ACC112 (cell line): ENCODE results near the gene PRKCE.

Source experiments
- H2AFZ ChIP-seq: fragments of 200-600 bp; sonication (generic); one replicate; pipeline ENCODE4 v1.6.0; 2017; ENCODE audit warnings: antibody characterized with exemption, low read length; ENCODE audit not compliant: unreplicated experiment
- H3K27ac ChIP-seq: fragments of 200-600 bp; sonication (generic); 2 replicates; pipeline ENCODE4 v1.5.1; 2014; ENCODE audit warnings: low read depth, mild to moderate bottlenecking, antibody characterized with exemption, low read length, moderate library complexity
- H3K27me3 ChIP-seq: fragments of 200-600 bp; sonication (generic); 2 replicates; pipeline ENCODE4 v1.6.1; 2014; ENCODE audit warnings: mild to moderate bottlenecking, antibody characterized with exemption, low read length, moderate library complexity, mixed read lengths; ENCODE audit not compliant: insufficient read depth
- H3K36me3 ChIP-seq: fragments of 200-600 bp; sonication (generic); 2 replicates; pipeline ENCODE4 v1.6.1; 2016; ENCODE audit warnings: mild to moderate bottlenecking, antibody characterized with exemption, low read length, moderate library complexity, mixed read lengths; ENCODE audit not compliant: insufficient read depth
- H3K4me1 ChIP-seq: fragments of 200-600 bp; sonication (generic); one replicate; pipeline ENCODE4 v1.6.1; 2016; ENCODE audit warnings: low read length, mixed read lengths; ENCODE audit not compliant: insufficient read depth, unreplicated experiment, control insufficient read depth
- H3K4me3 ChIP-seq: fragments of 200-600 bp; sonication (generic); 2 replicates; pipeline ENCODE4 v1.5.1; 2014; ENCODE audit warnings: mild to moderate bottlenecking, low read depth, low read length
- H3K79me2 ChIP-seq: fragments of 200-600 bp; sonication (generic); one replicate; pipeline ENCODE4 v1.6.0; 2016; ENCODE audit warnings: low read length; ENCODE audit not compliant: control insufficient read depth, unreplicated experiment, insufficient read depth

Gene PRKCE

DNA sequence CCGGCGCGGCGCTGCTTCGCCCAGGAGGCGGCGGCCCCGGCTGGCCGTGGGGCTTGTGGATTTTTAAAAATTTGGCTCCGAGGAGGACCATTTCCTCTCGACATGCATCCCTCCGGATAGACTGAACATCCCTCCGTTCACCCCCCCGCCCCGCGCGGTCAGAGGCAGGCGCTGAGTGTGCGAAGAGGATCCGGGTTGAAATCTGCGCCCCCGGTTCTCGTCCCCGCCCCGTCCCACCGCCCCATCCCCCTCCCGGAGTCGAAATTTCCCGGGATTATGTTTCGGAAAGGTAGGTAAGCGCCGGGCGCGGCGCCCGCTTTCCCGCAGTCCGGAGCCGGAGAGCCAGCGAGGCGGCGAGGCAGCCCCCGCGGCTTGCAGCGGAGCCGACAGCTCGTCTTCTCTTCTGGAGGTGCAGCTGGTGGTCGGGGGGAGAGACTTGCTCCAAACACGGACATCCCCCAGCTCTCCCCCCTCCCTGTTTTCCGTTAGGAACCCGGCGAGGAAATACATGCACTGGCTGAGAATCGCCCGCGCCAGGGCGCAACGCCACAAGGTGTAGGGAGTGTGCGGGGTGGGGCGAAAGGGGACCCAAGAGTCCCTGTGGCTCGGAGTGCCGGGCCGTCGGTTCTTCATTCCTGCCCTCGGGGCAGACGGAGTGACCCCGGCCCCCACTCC, at the start of gene PRKCE:
TSS of gene PRKCE (plus strand) at position 261 of the 675 bp plus-strand sequence.
- Histone ChIP-seq H3K4me3 (peak within 1 kb of the TSS; percentile 97), H3K4me1 (peaks cover 20% of the 10 kb centered on the region), H3K27ac (peak within 1 kb of the TSS; percentile 71), H3K79me2 (peaks cover 36% of the 10 kb centered on the region), H2AFZ (peak within 1 kb of the TSS; percentile 96), H3K27me3 (no peaks in the 10 kb centered on the region), H3K36me3 (no peaks in the 10 kb centered on the region)

DNA sequence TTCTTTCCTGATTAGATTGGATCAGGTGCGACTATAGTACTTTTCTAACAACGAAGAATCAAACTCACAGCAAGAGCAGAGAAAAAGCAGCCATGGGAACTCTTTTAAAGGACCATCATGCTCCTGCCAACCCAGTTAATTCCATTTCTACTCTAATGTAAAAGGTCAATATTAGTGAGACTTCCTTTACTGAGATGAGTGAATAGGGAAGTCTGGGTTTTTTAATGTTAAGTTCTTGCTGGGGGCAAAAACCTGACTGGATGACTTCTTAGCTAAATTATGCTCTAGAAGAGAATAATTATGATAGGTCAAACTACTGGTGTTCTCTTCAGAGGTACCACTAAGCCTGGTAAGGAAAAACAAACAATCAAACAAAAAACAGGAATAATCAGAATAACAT, 48.9 kb upstream of the PRKCE start:
- Histone ChIP-seq H3K4me1 (no peaks in the 10 kb centered on the region), H3K27me3 (no peaks in the 10 kb centered on the region), H3K36me3 (peaks cover 14% of the 10 kb centered on the region), H2AFZ (no peak overlapping the region), H3K4me3 (no peak overlapping the region), H3K27ac (no peak overlapping the region), H3K79me2 (peaks cover 11% of the 10 kb centered on the region)

DNA sequence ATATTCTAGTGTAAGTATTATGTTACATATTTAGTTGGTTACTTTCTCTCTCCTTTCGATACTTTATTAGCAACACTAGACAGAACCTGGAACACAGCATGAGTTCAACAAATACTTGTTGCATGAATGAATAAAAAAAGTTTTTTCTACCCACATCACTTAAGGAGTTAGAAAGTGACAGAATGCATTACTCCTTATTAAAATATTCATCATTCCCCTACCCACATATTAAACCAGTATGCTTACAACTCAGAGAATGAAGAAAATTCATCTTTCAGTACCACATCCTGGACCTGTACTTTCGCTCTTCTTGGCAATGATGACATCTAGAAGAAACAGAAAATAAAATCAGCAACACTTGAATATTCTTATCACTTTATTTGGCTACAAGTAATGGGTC, 46.4 kb upstream of the PRKCE start:
- Histone ChIP-seq H3K36me3 (peaks cover 11% of the 10 kb centered on the region), H3K79me2 (peaks cover 36% of the 10 kb centered on the region), H3K27me3 (no peaks in the 10 kb centered on the region), H3K4me3 (no peak overlapping the region), H3K4me1 (peaks cover 9% of the 10 kb centered on the region), H3K27ac (no peak overlapping the region), H2AFZ (no peak overlapping the region)

DNA sequence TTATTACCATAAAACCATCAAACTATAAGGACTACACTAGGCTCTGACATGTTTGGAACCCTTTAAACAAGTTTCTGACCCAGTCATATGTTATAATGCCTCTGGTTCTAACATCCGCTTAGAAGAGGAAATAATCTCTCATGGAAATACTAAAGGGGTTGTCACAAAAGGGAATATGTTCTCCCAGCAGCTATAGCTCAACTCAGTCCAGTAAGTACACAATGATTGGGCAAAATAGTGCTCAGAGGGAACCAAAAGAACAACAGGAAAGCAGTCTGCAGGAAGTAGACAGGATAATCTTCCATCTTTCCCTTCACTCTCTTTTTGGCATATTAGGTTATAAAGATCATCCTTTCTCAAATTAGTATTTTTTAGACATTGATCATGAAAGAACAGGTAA, 44.7 kb upstream of the PRKCE start:
- H3K4me3 ChIP-seq, result no peak overlapping the region
- peaks cover 13% of the 10 kb centered on the region for H3K4me1 ChIP-seq
- H3K36me3 ChIP-seq, result peaks cover 8% of the 10 kb centered on the region
- H3K79me2 ChIP-seq, result peaks cover 41% of the 10 kb centered on the region
- no peaks in the 10 kb centered on the region for H3K27me3 ChIP-seq
- H2AFZ ChIP-seq, result no peak overlapping the region
- H3K27ac ChIP-seq, result no peak overlapping the region

DNA sequence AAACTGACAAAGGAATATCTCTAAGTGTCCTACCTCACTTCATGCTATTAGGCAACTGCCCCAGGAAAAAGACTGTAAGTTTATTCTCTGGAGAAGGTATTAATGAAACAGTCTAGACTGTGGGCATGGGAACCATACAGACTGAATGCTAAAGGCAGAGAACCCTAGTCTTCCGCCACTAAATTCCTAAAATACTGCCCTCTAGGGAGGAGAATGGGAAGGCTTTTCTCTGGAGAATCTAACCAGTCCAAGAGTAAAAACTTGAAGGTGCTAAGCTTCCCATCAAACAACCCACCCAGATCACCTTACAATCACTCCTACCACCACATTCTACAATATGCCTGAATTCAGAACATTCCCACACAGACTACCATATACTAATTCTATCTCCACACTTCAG, 43.8 kb upstream of the PRKCE start:
- peaks cover 41% of the 10 kb centered on the region for H3K79me2 ChIP-seq
- peaks cover 22% of the 10 kb centered on the region for H3K4me1 ChIP-seq
- H3K36me3 ChIP-seq, result no peaks in the 10 kb centered on the region
- no peak overlapping the region for H3K4me3 ChIP-seq
- no peak overlapping the region for H2AFZ ChIP-seq
- no peak overlapping the region for H3K27ac ChIP-seq
- H3K27me3 ChIP-seq, result no peaks in the 10 kb centered on the region

DNA sequence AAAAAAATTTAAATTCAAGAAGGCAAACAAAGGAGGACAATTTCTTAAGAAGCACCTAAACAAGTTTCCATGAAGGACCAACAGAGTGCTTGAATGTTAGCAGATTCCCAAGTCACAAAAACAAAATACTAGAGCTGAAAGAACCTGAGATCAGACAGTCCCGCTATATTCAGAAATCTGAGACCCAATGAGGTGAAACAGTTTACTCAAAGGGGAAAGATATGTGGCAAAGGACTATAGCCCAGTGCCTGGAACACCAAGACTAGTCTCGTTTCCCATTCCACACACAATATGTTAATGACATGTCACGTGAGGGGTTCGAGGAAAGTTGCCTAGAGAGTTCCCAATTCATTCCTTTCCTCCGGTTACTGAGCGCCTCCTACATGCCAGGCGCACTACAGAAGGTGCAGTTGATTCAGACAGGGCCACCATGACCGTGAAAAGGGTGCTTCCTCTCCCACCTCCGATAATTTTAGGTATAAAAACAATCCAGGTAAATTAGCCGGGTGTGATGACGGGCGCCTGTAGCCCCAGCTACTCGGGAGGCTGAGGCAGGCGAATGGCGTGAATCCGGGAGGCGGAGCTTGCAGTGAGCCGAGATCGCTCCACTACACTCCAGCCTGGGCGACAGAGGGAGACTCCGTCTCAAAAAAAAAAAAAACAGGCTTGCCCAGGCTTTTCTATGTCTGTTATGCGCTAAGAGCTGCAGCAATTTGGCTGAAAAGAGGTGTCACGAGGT, 41.0 kb upstream of the PRKCE start:
- Histone ChIP-seq H3K4me3 (peak overlapping the region; percentile 86), H3K79me2 (peaks cover 41% of the 10 kb centered on the region), H3K27ac (peak overlapping the region; percentile 72), H3K27me3 (no peaks in the 10 kb centered on the region), H3K4me1 (peaks cover 44% of the 10 kb centered on the region), H2AFZ (peak overlapping the region; percentile 81), H3K36me3 (no peaks in the 10 kb centered on the region)

DNA sequence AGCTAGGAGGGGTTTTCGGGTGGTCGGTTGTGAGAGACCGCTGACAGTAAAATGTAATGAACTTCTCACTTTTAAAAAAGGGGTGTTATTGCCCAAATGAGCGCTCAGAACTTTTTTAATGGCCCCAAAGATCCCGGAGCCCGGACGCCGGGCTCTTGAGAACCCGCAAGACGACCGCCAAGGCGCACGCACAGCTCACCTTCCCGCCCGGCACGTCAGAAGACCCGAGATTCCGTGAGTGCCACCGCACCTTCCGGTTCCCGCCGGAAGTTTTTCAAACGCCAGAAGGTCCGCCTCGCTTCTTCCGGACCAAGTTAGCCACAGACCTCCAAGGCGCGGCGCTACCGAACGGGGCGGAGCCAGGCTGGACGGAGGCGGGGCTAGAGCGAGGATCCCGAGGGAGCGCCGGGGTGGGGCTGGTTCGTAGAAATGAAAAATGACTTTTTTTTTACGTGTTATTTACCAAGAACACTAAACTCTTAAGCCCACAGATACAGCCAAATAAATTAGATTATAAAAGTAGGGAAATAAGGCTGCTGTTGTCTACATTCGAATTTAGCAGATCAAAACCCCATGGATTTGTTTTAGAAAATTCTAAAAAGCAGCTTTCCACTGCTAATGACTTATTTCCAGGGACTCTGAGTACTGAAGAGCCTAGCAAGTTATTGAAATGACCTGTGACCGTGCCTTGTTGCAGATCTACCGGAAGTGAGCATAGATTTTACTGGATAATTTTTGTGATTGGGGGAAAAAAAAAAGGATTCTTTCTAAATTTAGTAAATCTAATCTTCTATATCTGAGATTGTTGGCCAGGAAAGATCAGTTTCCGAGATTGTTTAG, 40.2 kb upstream of the PRKCE start, which contains the start of gene SRBD1:
TSS of gene SRBD1 (minus strand) at position 248 of the 840 bp plus-strand sequence. CDS start 5,826 bp downstream, outside the sequence.
- Histone ChIP-seq H3K79me2 (peaks cover 41% of the 10 kb centered on the region), H2AFZ (peak within 1 kb of the TSS; percentile 81), H3K4me1 (peaks cover 51% of the 10 kb centered on the region), H3K27ac (peak within 1 kb of the TSS; percentile 72), H3K27me3 (no peaks in the 10 kb centered on the region), H3K4me3 (peak within 1 kb of the TSS; percentile 86), H3K36me3 (no peaks in the 10 kb centered on the region)

DNA sequence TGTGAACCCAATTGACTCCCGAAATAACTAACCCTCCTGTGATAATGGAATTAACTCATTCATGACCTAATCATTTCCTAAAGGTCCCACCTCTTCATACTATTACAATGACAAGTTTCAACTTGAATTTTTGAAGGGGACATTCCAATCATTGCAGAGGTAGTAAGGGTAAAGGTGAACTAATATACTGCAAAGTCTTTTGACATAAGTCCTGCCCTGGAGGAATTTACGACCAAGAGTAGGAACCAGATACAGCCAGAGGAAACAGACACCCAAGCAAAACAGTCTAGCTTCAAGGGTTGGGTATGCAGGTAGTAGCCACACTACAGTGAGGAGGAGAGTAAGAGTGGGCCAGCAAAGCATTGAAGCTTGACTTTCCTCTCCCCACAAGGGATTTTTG, 39.2 kb upstream of the PRKCE start:
- Histone ChIP-seq H3K27ac (peak overlapping the region; percentile 7; the same call in 1 of the 2 replicates), H3K4me1 (peaks cover 62% of the 10 kb centered on the region), H3K4me3 (no peak overlapping the region), H3K79me2 (peaks cover 33% of the 10 kb centered on the region), H3K36me3 (no peaks in the 10 kb centered on the region), H3K27me3 (no peaks in the 10 kb centered on the region), H2AFZ (no peak overlapping the region)

DNA sequence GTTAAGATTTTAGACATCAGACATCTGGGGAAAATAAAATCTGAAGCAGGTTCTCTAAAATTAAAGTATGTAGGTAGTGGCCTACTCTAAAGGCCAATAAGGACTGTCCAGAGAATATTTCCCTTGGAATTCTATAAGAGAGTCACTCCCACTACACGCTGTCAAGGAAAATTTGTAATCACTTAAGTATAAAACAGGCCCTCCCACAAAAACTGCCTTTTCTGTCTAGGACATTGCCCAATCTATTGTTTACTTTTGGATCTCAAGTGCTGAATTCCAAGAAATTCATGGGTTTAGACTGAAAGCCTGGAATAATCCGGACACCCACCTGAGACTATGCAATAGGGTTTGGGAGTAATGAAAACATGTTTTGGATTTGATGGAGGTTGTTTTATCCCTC, 38.7 kb upstream of the PRKCE start:
- no peak overlapping the region for H3K4me3 ChIP-seq
- peak overlapping the region; percentile 7; the same call in 1 of the 2 replicates for H3K27ac ChIP-seq
- H3K4me1 ChIP-seq, result peaks cover 66% of the 10 kb centered on the region
- no peaks in the 10 kb centered on the region for H3K36me3 ChIP-seq
- H2AFZ ChIP-seq, result no peak overlapping the region
- H3K79me2 ChIP-seq, result peaks cover 29% of the 10 kb centered on the region
- H3K27me3 ChIP-seq, result no peaks in the 10 kb centered on the region

DNA sequence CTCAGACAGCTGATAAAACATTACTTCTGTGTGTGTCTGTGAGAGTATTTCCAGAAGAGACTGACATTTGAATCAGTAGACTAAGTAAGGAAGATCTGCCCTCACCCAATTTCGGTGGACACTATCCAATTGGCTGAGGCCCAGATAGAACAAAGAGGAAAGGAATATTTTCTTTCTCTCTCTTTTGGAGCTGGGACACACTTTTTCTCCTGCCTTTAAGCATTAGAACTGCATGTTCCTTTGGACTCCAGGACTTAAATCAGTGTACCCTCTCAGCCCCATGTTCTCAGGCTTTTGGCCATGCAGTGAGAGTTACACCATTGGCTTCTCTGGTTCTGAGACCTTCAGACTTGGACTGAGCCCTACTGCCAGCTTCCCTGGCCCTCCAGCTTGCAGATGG, 37.1 kb upstream of the PRKCE start:
- peak overlapping the region; percentile 24 for H2AFZ ChIP-seq
- no peaks in the 10 kb centered on the region for H3K36me3 ChIP-seq
- peaks cover 13% of the 10 kb centered on the region for H3K79me2 ChIP-seq
- H3K4me1 ChIP-seq, result peaks cover 66% of the 10 kb centered on the region
- H3K27me3 ChIP-seq, result no peaks in the 10 kb centered on the region
- H3K27ac ChIP-seq, result peak overlapping the region; percentile 7; the same call in 1 of the 2 replicates
- no peak overlapping the region for H3K4me3 ChIP-seq
